ENCODE data around the gene NDRG3. TPM values are rescaled to one million over a fixed set of nuclear protein-coding genes. Genes with fewer than 3 reads are reported as not detected.
"Not testable (repeated sequence)": the region's sequence is repeated elsewhere in the genome, so short reads cannot be mapped to it uniquely, and the experiment has no call there.

NDRG3 gene
- total RNA-seq, 2 experiments from 2014 or later: 32.8 to 41.2 TPM

- peaks cover 33% of the 10 kb centered on the region for H3K4me1 Mint-ChIP-seq
- peaks cover 71% of the 10 kb centered on the region for H3K36me3 Mint-ChIP-seq (ENCODE audit: low read depth)
- ChIA-PET CTCF (interaction anchor here (0.6 to 1.4 kb wide), 2 partner anchors 92 to 197 kb away, joined by 3 read pairs; no protein-coding TSS in a partner anchor), POLR2A (no interaction called here)
- H3K9me3 Mint-ChIP-seq: no peaks in the 10 kb centered on the region
- peak overlapping the region; percentile 31 for H3K27ac Mint-ChIP-seq
- H3K4me3 Mint-ChIP-seq: no peak overlapping the region
- DNase-seq: no peak
- H3K27me3 Mint-ChIP-seq: no peaks in the 10 kb centered on the region
Observed at GRCh38 chr20:36611625-36612024, 134.3 kb downstream of the NDRG3 start.

- DNase-seq, H3K27ac Mint-ChIP-seq, H3K4me3 Mint-ChIP-seq, H3K27me3 Mint-ChIP-seq, POLR2A ChIA-PET, H3K9me3 Mint-ChIP-seq: not testable (repeated sequence)
- Mint-ChIP-seq H3K36me3 (ENCODE audit: low read depth) (peaks cover 52% of the 10 kb centered on the region), H3K4me1 (peaks cover 38% of the 10 kb centered on the region)
- CTCF ChIA-PET: interaction anchor here (0.6 to 1.1 kb wide), 2 partner anchors 111 to 146 kb away, joined by 4 read pairs; no protein-coding TSS in a partner anchor
Observed at GRCh38 chr20:36608388-36608728, 137.5 kb downstream of the NDRG3 start.

DNA sequence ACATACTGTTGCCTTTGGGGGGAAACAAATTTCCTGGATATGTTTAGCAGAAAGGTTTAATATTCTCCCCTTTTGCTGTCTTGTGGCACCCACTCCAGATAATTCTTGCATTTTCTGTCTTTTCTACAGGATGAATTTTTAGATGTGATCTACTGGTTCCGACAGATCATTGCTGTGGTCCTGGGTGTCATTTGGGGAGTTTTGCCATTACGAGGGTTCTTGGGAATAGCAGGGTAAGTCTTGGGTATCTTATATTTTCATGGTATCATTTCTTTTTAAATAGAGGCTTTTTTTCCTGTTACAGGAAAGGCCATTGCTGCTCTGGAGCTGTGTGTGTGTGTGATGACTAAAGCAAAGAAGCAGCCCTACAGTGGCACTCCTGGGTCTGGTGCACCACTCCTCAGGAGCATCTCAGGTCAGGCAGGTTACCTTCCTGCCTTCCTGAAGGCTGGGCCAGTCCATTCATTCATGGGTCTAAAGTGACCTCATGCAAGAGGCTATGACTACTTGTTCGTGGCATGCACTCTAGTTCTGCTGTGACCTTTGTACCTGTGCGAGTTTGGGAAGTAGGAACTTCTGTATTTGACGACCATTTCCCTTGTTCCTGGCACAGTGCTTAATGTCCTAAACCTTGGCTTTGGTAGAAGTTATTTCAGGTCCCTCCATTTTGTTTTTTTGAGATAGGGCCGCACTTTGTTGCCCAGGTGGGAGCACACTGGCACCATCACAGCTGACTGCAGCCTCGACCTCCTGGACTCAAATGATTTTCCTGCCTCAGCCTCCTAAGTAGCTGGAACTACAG lies 138.1 kb downstream of the NDRG3 start:
- H3K4me1 Mint-ChIP-seq: peaks cover 33% of the 10 kb centered on the region
- H3K9me3 Mint-ChIP-seq: no peaks in the 10 kb centered on the region
- POLR2A ChIA-PET: no interaction called here
- no peaks in the 10 kb centered on the region for H3K27me3 Mint-ChIP-seq
- peak overlapping the region; percentile 95 for H3K4me3 Mint-ChIP-seq
- H3K36me3 Mint-ChIP-seq (ENCODE audit: low read depth): peaks cover 46% of the 10 kb centered on the region
- CTCF ChIA-PET: interaction anchor here (0.6 to 1.1 kb wide), 2 partner anchors 37 to 147 kb away, joined by 4 read pairs; no protein-coding TSS in a partner anchor
- no peak for DNase-seq
- H3K27ac Mint-ChIP-seq: peak overlapping the region; percentile 76

DNA sequence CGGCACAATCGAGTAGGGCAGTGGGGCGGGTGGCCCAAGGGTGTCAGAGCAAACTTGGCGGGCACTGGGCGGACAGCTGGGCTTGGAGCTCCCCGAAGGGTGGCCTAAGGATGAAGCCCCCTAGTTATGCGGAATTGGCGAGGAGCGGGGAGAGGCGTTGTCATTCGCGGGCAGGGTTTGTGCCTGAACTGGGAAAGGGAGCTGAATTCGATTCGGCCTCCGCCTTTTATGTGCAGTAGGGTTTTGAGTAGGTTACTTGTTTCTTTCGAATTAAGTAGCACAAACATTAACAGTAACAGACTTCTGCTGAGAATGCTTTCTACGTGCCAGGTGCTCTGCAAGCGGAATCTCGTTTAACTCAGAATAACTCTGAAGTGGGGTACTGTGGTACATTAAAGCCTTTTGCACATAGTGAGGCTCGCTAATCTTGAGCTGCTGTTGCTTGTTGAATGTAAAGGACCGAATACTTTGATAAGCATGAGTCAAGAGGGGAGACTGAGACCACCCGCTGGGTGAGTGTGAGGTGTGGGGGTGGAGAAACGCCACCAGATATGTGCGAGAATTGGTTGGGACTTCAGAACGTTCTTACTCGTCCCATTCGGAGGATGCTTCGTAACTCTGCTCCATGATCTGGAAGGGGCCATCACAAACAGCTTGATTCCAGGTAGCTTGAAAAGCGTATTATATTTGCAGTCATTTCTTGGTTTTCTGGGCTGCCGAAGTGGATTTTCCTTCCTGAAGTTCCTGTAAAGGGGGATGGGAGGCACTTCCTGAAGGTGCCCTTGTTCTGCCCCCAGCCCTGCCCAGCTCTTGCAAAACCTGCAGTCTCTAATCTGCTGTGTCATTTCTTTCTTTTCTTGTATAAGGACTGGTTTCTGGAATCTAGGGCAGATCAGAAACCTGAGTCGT lies 139.5 kb downstream of the NDRG3 start:
- H3K27me3 Mint-ChIP-seq: no peaks in the 10 kb centered on the region
- peaks cover 35% of the 10 kb centered on the region for H3K36me3 Mint-ChIP-seq (ENCODE audit: low read depth)
- no peak for DNase-seq
- peak overlapping the region; percentile 92 for H3K27ac Mint-ChIP-seq
- no peaks in the 10 kb centered on the region for H3K9me3 Mint-ChIP-seq
- H3K4me1 Mint-ChIP-seq: peaks cover 31% of the 10 kb centered on the region
- ChIA-PET POLR2A (interaction anchor here (1.3 kb wide), 1 partner anchor 33 kb away, joined by 4 read pairs; the partner anchor contains the start of gene TGIF2), CTCF (interaction anchor here (0.6 to 3.3 kb wide), 28 partner anchors 8 to 229 kb away, joined by 3 to 40 read pairs (median 5); partner anchors contain the start of genes DSN1, SLA2 and TGIF2)
- H3K4me3 Mint-ChIP-seq: peak overlapping the region; percentile 95

- POLR2A ChIA-PET: interaction anchor here (1.0 to 1.3 kb wide), 2 partner anchors 12 to 33 kb away, joined by 4 read pairs; partner anchors contain the start of gene TGIF2
- peaks cover 32% of the 10 kb centered on the region for H3K4me1 Mint-ChIP-seq
- peak within 1 kb of the TSS; percentile 95 for H3K4me3 Mint-ChIP-seq
- no peaks in the 10 kb centered on the region for H3K9me3 Mint-ChIP-seq
- no peaks in the 10 kb centered on the region for H3K27me3 Mint-ChIP-seq
- peak within 1 kb of the TSS; percentile 92 for H3K27ac Mint-ChIP-seq
- CTCF ChIA-PET: interaction anchor here (0.6 to 3.3 kb wide), 38 partner anchors 9 to 267 kb away, joined by 3 to 40 read pairs (median 4); partner anchors contain the start of genes DSN1, SLA2 and TGIF2
- DNase-seq: peak; percentile 99
- peaks cover 29% of the 10 kb centered on the region for H3K36me3 Mint-ChIP-seq (ENCODE audit: low read depth)
Observed at GRCh38 chr20:36605399-36606157, 140.3 kb downstream of the NDRG3 start, which contains the start of gene RAB5IF. TSS of gene RAB5IF (plus strand) at chr20:36605779. CDS start at chr20:36605952, 173 bp downstream.

- DNase-seq: peak; percentile 59
- H3K4me3 Mint-ChIP-seq: peak overlapping the region; percentile 95
- H3K4me1 Mint-ChIP-seq: peaks cover 35% of the 10 kb centered on the region
- H3K27ac Mint-ChIP-seq: peak overlapping the region; percentile 92
- H3K27me3 Mint-ChIP-seq: no peaks in the 10 kb centered on the region
- ChIA-PET POLR2A (interaction anchor here (0.7 to 1.3 kb wide), 3 partner anchors 11 to 54 kb away, joined by 4 to 12 read pairs (median 4); partner anchors contain the start of gene TGIF2), CTCF (interaction anchor here (0.9 to 3.3 kb wide), 30 partner anchors 9 to 268 kb away, joined by 3 to 40 read pairs (median 4); partner anchors contain the start of genes DSN1, SLA2 and TGIF2)
- H3K9me3 Mint-ChIP-seq: no peaks in the 10 kb centered on the region
- H3K36me3 Mint-ChIP-seq (ENCODE audit: low read depth): peaks cover 25% of the 10 kb centered on the region
Observed at GRCh38 chr20:36604952-36605398, 140.9 kb downstream of the NDRG3 start.

Other genes starting within 250 kb of the NDRG3 start
- under 1 TPM; 0.25 to 0.42 TPM for gene MYL9, start 204.6 kb downstream of the NDRG3 start, total RNA-seq
- 10 to 100 TPM; 24.1 to 26.0 TPM for gene TGIF2, start 172.5 kb downstream of the NDRG3 start, total RNA-seq
- gene RAB5IF, start 140.3 kb downstream of the NDRG3 start, total RNA-seq: 10 to 100 TPM; 87.9 to 97.0 TPM
- gene SLA2, start 99.9 kb downstream of the NDRG3 start, total RNA-seq: 10 to 100 TPM; 87.3 to 92.7 TPM
- gene DSN1, start 27.7 kb upstream of the NDRG3 start, total RNA-seq: 10 to 100 TPM; 33.5 to 35.3 TPM
- not detected for gene TLDC2, start 130.0 kb upstream of the NDRG3 start, total RNA-seq
- 100 to 1,000 TPM; 396 to 408 TPM for gene SAMHD1, start 205.6 kb upstream of the NDRG3 start, total RNA-seq

Measured in activated CD4-positive, alpha-beta T cell treated with anti-CD3 and anti-CD28 coated beads, Interleukin-2, amount 10 ng/mL, durations not matched to agents 7 days and 5 days (primary cell).